ENCODE data around the gene NT5DC3.

DNA sequence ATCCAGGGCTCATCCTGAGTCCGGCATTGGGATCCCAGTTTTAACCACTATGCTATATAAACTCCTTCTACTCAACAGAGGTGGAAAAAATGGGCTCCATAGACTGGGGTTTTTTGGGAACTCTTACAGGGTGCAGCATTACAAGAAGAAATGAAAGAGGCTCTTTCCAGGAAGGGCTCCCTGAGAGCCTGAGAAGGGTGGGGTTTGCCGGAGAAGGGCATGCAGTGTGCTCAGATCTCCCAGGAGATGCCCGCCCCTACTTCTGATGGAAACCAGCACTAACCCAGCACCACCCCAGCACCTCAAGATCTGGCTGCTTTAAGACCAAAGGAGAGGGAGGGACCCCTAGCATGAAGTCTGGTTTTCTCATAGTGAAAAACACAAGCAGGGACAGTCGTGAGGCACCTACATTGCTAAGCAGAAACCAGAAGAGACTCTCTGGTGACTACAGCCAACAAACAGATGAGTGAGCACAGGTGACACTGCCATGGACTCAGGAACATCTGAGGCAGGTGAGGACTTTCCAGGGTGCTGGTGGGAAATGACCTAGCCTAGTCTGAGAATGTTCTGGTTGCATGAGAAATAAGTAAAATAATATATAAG lies 45.3 kb upstream of the NT5DC3 start:
- TF ChIP-seq SPI1 (IDR thresholded peaks at IDR 0.05; ENCODE audit: low read depth, low read length) (no peak), POLR2AphosphoS5 (IDR thresholded peaks at IDR 0.05; ENCODE audit: low read depth, low read length) (no peak), TAF1 (IDR thresholded peaks at IDR 0.05; ENCODE audit: low read depth, low read length) (no peak)
